Astrocyte of the cerebellum (primary cell): ENCODE data around the gene LRRC4C.

Experiments
- DNase-seq: peaks from one replicate; pipeline ENCODE4 v3.0.0-alpha.2; 2011; ENCODE audit warnings: low read depth
- H3K4me3 ChIP-seq: 2 replicates; pipeline ENCODE4 v1.5.1; 2011; ENCODE audit warnings: mild to moderate bottlenecking, low read depth, low read length, moderate library complexity
- CTCF ChIP-seq: IDR thresholded peaks from 2 replicates; pipeline ENCODE4 v1.5.1; 2012; ENCODE audit warnings: low read length, low read depth, moderate library complexity, mild to moderate bottlenecking; ENCODE audit errors: missing control alignments
- in situ Hi-C: cut with HindIII; loops from 2 replicates; pipeline ENCODE4 v1.10.0; 2017; ENCODE audit warnings: low sequenced_read_pairs

The LRRC4C gene

GRCh38 chr11:41133023-41133422 lies 326.4 kb downstream of the LRRC4C start:
- H3K4me3 ChIP-seq = no peak overlapping the region
- in situ Hi-C loops = no loop called here
- DNase-seq = no peak
- no peak for TF ChIP-seq CTCF

GRCh38 chr11:41121600-41121999 lies 337.9 kb downstream of the LRRC4C start:
- H3K4me3 ChIP-seq = no peak overlapping the region
- no peak for TF ChIP-seq CTCF
- no peak for DNase-seq
- in situ Hi-C loops = no loop called here

GRCh38 chr11:41119484-41119883 lies 340.0 kb downstream of the LRRC4C start:
- in situ Hi-C loops = no loop called here
- H3K4me3 ChIP-seq = no peak overlapping the region
- no peak for TF ChIP-seq CTCF
- DNase-seq = no peak

GRCh38 chr11:41118521-41118920 lies 340.9 kb downstream of the LRRC4C start:
- no peak overlapping the region for H3K4me3 ChIP-seq
- in situ Hi-C loops = no loop called here
- no peak for DNase-seq
- no peak for TF ChIP-seq CTCF

GRCh38 chr11:41116970-41117369 lies 342.5 kb downstream of the LRRC4C start:
- no peak overlapping the region for H3K4me3 ChIP-seq
- in situ Hi-C loops = no loop called here
- TF ChIP-seq CTCF = no peak
- DNase-seq = no peak

GRCh38 chr11:41115066-41115465 lies 344.4 kb downstream of the LRRC4C start:
- in situ Hi-C loops = no loop called here
- H3K4me3 ChIP-seq = no peak overlapping the region
- DNase-seq = no peak
- TF ChIP-seq CTCF = no peak

- in situ Hi-C loops = no loop called here
- H3K4me3 ChIP-seq = no peak overlapping the region
- no peak for TF ChIP-seq CTCF
- DNase-seq = no peak
These were observed 346.3 kb downstream of the LRRC4C start for GRCh38 chr11:41113160-41113559.
